A549 (cell line): Measurements from ENCODE around the gene DRAXIN.

ENCODE experiments used
- CTCF ChIP-seq: fragments of >200 bp; sonication (Bioruptor Twin); formaldehyde crosslinking; IDR thresholded peaks from 3 replicates; pipeline ENCODE4 v1.5.1; 2016
- EP300 ChIP-seq, 2 experiments: fragments of >200 bp; sonication (Bioruptor Twin); formaldehyde crosslinking; IDR thresholded peaks; 2 replicates in 1 of 2; 3 replicates in 1 of 2; pipeline ENCODE4 v1.6.1; 2016 to 2017
- FOSL2 ChIP-seq, 2 experiments: fragments of 450-650 bp in 1 of 2; fragments of >200 bp in 1 of 2; sonication (Bioruptor Twin) in 1 of 2; formaldehyde crosslinking; IDR thresholded peaks; 2 replicates each; pipeline versions ENCODE4 v1.5.0 to v1.6.1; 2016 to 2020; ENCODE audit warnings: mild to moderate bottlenecking in 1 of 2, moderate library complexity in 1 of 2
- HDAC2 ChIP-seq: fragments of 200-600 bp; sonication (generic); IDR thresholded peaks from 2 replicates; pipeline ENCODE4 v1.6.1; 2016
- JUNB ChIP-seq: fragments of >200 bp; sonication (Bioruptor Twin); formaldehyde crosslinking; IDR thresholded peaks from 2 replicates; pipeline ENCODE4 v1.6.1; 2016
- KDM1A ChIP-seq: fragments of 200-600 bp; sonication (generic); IDR thresholded peaks from 2 replicates; pipeline ENCODE4 v1.6.1; 2016; ENCODE audit warnings: low read depth, mild to moderate bottlenecking
- MYC ChIP-seq: IDR thresholded peaks from 2 replicates; pipeline ENCODE4 v1.6.1; 2012; ENCODE audit warnings: mild to moderate bottlenecking, inconsistent platforms, low read length, improper control_type of control experiment, borderline replicate concordance
- RAD21 ChIP-seq, 2 experiments: fragments of >200 bp in 1 of 2; sonication (Bioruptor Twin) in 1 of 2; formaldehyde crosslinking in 1 of 2; IDR thresholded peaks in 1 of 2; conservative IDR thresholded peaks in 1 of 2; 2 replicates in 1 of 2; 3 replicates in 1 of 2; pipeline ENCODE4 v1.6.1; 2012 to 2018; ENCODE audit warnings: inconsistent platforms in 1 of 2
- RFX5 ChIP-seq: fragments of 450-650 bp; IDR thresholded peaks from 2 replicates; pipeline ENCODE4 v1.7.1; 2014; ENCODE audit warnings: antibody characterized with exemption, mild to moderate bottlenecking, moderate library complexity
- RNF2 ChIP-seq: fragments of 200-600 bp; sonication (generic); IDR thresholded peaks from 2 replicates; pipeline ENCODE4 v1.6.1; 2016; ENCODE audit warnings: low read depth, mild to moderate bottlenecking, antibody characterized with exemption, moderate library complexity, borderline replicate concordance
- SMC3 ChIP-seq: fragments of >200 bp; sonication (Bioruptor Twin); formaldehyde crosslinking; IDR thresholded peaks from 3 replicates; pipeline ENCODE4 v1.6.1; 2018; ENCODE audit warnings: inconsistent platforms
- ZSCAN20 ChIP-seq: fragments of 250-450 bp; sonication (Bioruptor Pico); IDR thresholded peaks from 2 replicates; pipeline ENCODE4 v1.8.0; 2022; ENCODE audit warnings: mild to moderate bottlenecking, moderate library complexity

- TF ChIP-seq ZSCAN20 (CRISPR knock-in tag) (no peak), CTCF (no peak), RFX5 (no peak), RAD21 (conservative IDR thresholded peaks at IDR 0.05 in 1 of 2, IDR thresholded peaks at IDR 0.05 in 1 of 2) (no peak), EP300 (IDR thresholded peaks at IDR 0.05) (no peak), MYC (no peak), KDM1A (no peak), FOSL2 (IDR thresholded peaks at IDR 0.05) (no peak), FOSL2 (CRISPR knock-in tag; IDR thresholded peaks at IDR 0.05) (no peak), HDAC2 (no peak), JUNB (no peak), SMC3 (no peak), RNF2 (no peak)
Measured at GRCh38 chr1:11720033-11720376, 28.5 kb downstream of the DRAXIN start.
